Lung microvascular endothelial cell (primary cell): Measurements from ENCODE around the gene KCNIP4. TPM values are rescaled to one million over a fixed set of nuclear protein-coding genes. Genes with fewer than 3 reads are reported as not detected.

Source experiments
- DNase-seq, 2 donors: peaks; one replicate each; pipeline versions ENCODE4 v3.0.0 to v3.0.0-alpha.2; 2010; ENCODE audit warnings: low read depth in 2 of 2
- total RNA-seq: library from RNA; depleted of rRNA; stranded (reverse); fragments of >200 nt; gene quantifications from 2 replicates; pipeline ENCODE4 v1.2.1, GENCODE V29; 2014

Gene KCNIP4
- total RNA-seq, 1 donor from 2014 or later = not detected

GRCh38 chr4:21849077-21849476 is 99.5 kb downstream of the KCNIP4 start:
- no peak for DNase-seq

- no peak for DNase-seq
Measured at GRCh38 chr4:21848021-21848420, 100.6 kb downstream of the KCNIP4 start.

GRCh38 chr4:21845663-21846062 is 102.9 kb downstream of the KCNIP4 start:
- no peak for DNase-seq

- peak in 1 of 2 donors; percentile 3 for DNase-seq
Measured at GRCh38 chr4:21835712-21836111, 112.9 kb downstream of the KCNIP4 start.

GRCh38 chr4:21830272-21830671 is 118.3 kb downstream of the KCNIP4 start:
- DNase-seq = peak; percentile 36 to 72

- DNase-seq = no peak
Measured at GRCh38 chr4:21827575-21827974, 121.0 kb downstream of the KCNIP4 start.

- no peak for DNase-seq
Measured at GRCh38 chr4:21826071-21826470, 122.5 kb downstream of the KCNIP4 start.

GRCh38 chr4:21819086-21819485 is 129.5 kb downstream of the KCNIP4 start:
- peak in 1 of 2 donors; percentile 24 for DNase-seq

GRCh38 chr4:21815651-21816377 is 132.8 kb downstream of the KCNIP4 start:
- DNase-seq = no peak

- peak in 1 of 2 donors; percentile 18 for DNase-seq
Measured at GRCh38 chr4:21811565-21811964, 137.0 kb downstream of the KCNIP4 start.

GRCh38 chr4:21806991-21807390 is 141.6 kb downstream of the KCNIP4 start:
- no peak for DNase-seq

GRCh38 chr4:21802406-21802805 is 146.2 kb downstream of the KCNIP4 start:
- peak; percentile 80 to 82 for DNase-seq

GRCh38 chr4:21801661-21802385 is 146.7 kb downstream of the KCNIP4 start:
- peak; percentile 7 to 8 for DNase-seq

GRCh38 chr4:21795091-21795490 is 153.5 kb downstream of the KCNIP4 start:
- DNase-seq = no peak

- DNase-seq = no peak
Measured at GRCh38 chr4:21792736-21793135, 155.8 kb downstream of the KCNIP4 start.

GRCh38 chr4:21790438-21791029 is 158.0 kb downstream of the KCNIP4 start:
- DNase-seq = peak; percentile 60 to 65

GRCh38 chr4:21780148-21780547 is 168.4 kb downstream of the KCNIP4 start:
- DNase-seq = no peak

GRCh38 chr4:21778702-21779101 is 169.9 kb downstream of the KCNIP4 start:
- DNase-seq = no peak

GRCh38 chr4:21775703-21776102 is 172.9 kb downstream of the KCNIP4 start:
- no peak for DNase-seq

- DNase-seq = peak; percentile 27 to 82
Measured at GRCh38 chr4:21769404-21770147, 179.0 kb downstream of the KCNIP4 start.

- peak; percentile 57 to 58 for DNase-seq
Measured at GRCh38 chr4:21768349-21769310, 179.9 kb downstream of the KCNIP4 start.
